Mammary epithelial cell (primary cell): Measurements from ENCODE around the gene FAM13A.

ENCODE experiments used
- CTCF ChIP-seq, 2 donors: IDR thresholded peaks in 1 of 2; conservative IDR thresholded peaks in 1 of 2; 2 replicates each; pipeline ENCODE4 v1.5.1; 2011 to 2012; ENCODE audit warnings: inconsistent platforms in 2 of 2, low read length in 2 of 2, mild to moderate bottlenecking in 2 of 2, control low read depth in 1 of 2, low read depth in 1 of 2; ENCODE audit not compliant: insufficient read depth in 1 of 2; ENCODE audit errors: extremely low read depth in 1 of 2
- EZH2 ChIP-seq: IDR thresholded peaks from 2 replicates; pipeline ENCODE4 v1.6.1; 2012; ENCODE audit warnings: low read length, inconsistent platforms, borderline replicate concordance

DNA sequence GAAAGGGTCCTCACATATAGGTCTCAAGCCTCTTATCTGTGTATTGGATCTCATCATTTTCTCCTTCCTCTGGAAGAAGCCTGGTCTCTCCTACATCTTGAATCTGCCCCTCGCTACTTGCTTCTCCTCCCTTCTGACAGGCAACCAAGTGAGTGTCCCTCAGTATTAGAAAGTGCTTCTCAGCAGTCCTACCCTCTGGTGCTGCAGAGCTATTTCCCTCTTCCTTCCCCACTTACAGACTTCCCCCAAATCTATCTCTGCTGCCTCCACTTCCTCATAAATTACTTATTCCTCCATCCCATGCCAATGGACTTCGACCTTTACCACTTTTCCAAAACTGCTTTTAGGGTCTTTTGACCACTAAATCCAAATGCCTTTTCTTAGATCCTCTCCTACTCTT is 230.2 kb downstream of the FAM13A start:
- TF ChIP-seq EZH2 (no peak), CTCF (conservative IDR thresholded peaks at IDR 0.05 in 1 of 2, IDR thresholded peaks at IDR 0.05 in 1 of 2; ENCODE audit: extremely low read depth in 1 of 2, insufficient read depth in 1 of 2, low read depth in 1 of 2, low read length in 2 of 2) (no peak)
